Measurements from ENCODE around the gene PDE6G.

DNA sequence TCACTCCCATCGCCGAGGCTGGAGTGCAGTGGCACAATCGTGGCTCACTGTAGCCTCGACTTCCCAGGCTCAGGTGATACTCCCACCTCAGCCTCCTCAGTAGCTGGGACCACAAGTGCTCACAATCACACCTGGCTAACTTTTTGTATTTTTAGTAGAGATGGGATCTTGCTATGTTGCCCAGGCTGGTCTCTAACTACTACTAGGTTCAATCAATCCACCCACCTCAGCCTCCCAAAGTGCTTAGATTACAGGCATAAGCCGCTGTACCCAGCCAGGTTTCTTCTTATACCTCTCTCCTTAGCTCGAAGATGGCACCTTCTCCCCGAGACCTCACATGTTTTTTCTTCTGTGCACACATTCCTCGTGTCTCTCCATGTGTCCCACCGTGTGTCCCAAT lies 16.3 kb downstream of the PDE6G start:
- TF ChIP-seq, protein P1, sequence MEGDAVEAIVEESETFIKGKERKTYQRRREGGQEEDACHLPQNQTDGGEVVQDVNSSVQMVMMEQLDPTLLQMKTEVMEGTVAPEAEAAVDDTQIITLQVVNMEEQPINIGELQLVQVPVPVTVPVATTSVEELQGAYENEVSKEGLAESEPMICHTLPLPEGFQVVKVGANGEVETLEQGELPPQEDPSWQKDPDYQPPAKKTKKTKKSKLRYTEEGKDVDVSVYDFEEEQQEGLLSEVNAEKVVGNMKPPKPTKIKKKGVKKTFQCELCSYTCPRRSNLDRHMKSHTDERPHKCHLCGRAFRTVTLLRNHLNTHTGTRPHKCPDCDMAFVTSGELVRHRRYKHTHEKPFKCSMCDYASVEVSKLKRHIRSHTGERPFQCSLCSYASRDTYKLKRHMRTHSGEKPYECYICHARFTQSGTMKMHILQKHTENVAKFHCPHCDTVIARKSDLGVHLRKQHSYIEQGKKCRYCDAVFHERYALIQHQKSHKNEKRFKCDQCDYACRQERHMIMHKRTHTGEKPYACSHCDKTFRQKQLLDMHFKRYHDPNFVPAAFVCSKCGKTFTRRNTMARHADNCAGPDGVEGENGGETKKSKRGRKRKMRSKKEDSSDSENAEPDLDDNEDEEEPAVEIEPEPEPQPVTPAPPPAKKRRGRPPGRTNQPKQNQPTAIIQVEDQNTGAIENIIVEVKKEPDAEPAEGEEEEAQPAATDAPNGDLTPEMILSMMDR (IDR thresholded peaks at IDR 0.05): no peak
- no peak for TF ChIP-seq POLR2A (IDR thresholded peaks at IDR 0.05)

Data from uterus (tissue), 2 donors.